ENCODE data around the gene NTM. TPM values are rescaled to one million over a fixed set of nuclear protein-coding genes. Genes with fewer than 3 reads are reported as not detected.

NTM gene
- total and polyA plus RNA-seq, 2 donors (not counting 3 experiments of a cell fraction or from before 2014, with no cell fraction given): 1.00 to 1.1 TPM

DNA sequence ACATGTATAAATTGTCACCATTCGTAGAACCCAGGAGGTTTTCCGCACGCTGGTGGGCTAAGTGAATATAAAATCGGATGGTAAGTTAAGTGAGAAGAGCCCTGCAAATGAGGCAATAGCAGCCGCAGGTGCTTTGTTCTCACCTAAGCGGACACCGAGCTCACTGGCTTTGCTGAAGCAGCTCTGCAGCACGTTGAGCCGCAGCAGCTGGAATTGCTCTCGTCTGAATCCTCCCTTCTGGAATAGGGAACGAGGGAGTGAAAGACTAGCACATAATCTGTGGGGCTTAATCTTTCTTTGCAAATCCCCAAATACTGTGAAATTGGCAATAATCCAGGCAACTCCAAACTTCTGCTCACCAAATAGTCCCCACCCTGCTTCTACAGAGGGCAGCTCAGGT lies 488.1 kb downstream of the NTM start:
- Histone ChIP-seq H3K9ac (replicated peaks; ENCODE audit: extremely low read depth, insufficient read depth, low read length) (no peak overlapping the region), H4K20me1 (replicated peaks; ENCODE audit: control insufficient read depth, extremely low read depth, insufficient read depth, low read length) (no peaks in the 10 kb centered on the region), H2AFZ (ENCODE audit: low read depth, low read length) (no peak overlapping the region), H3K4me1 (ENCODE audit: control insufficient read depth, extremely low read depth, insufficient read depth, low read length) (peaks cover 48% of the 10 kb centered on the region), H3K27me3 (ENCODE audit: control insufficient read depth in 2 of 2, insufficient read depth in 2 of 2, low read length in 2 of 2) (no peaks in the 10 kb centered on the region), H3K27ac (ENCODE audit: insufficient read depth, low read depth, low read length) (no peak overlapping the region), H3K79me2 (ENCODE audit: control insufficient read depth, insufficient read depth, low read length) (no peaks in the 10 kb centered on the region), H3K9me3 (replicated peaks; ENCODE audit: control insufficient read depth, insufficient read depth, low read length) (no peaks in the 10 kb centered on the region), H3K4me2 (ENCODE audit: insufficient read depth, low read length) (no peak overlapping the region), H3K4me3 (replicated peaks in 1 of 3; ENCODE audit: insufficient read depth in 1 of 3, low read depth in 1 of 3, low read length in 3 of 3) (no peak overlapping the region), H3K9me1 (replicated peaks; ENCODE audit: control insufficient read depth, extremely low read depth, insufficient read depth, low read length) (no peaks in the 10 kb centered on the region), H3K36me3 (ENCODE audit: control insufficient read depth in 2 of 2, extremely low read depth in 1 of 2, insufficient read depth in 2 of 2, low read length in 2 of 2) (no peaks in the 10 kb centered on the region)
- no TSS peak for BruUV-seq (replicated peaks)
- CTCF ChIA-PET: interaction anchor here (0.7 to 7.6 kb wide), 7 partner anchors 8 to 268 kb away, joined by 3 to 70 read pairs (median 4); no protein-coding TSS in a partner anchor
- TF ChIP-seq GATA2 (IDR thresholded peaks at IDR 0.05; ENCODE audit: insufficient read depth, insufficient read length, low read depth, low read length) (no peak), JUN (IDR thresholded peaks at IDR 0.05; ENCODE audit: borderline replicate concordance, insufficient read depth, insufficient read length, low read depth) (no peak), POLR2AphosphoS5 (IDR thresholded peaks at IDR 0.05; ENCODE audit: insufficient read depth, low read depth, low read length) (no peak), POLR2A (IDR thresholded peaks at IDR 0.05; ENCODE audit: low read depth, low read length) (no peak), FOS (IDR thresholded peaks at IDR 0.05; ENCODE audit: borderline replicate concordance, insufficient read depth, low read length) (no peak), EZH2 (IDR thresholded peaks at IDR 0.05; ENCODE audit: borderline replicate concordance, low read depth, low read length, severe bottlenecking) (no peak), MYC (IDR thresholded peaks at IDR 0.05; ENCODE audit: low read depth, low read length) (no peak)
- TF ChIP-seq, protein P1, sequence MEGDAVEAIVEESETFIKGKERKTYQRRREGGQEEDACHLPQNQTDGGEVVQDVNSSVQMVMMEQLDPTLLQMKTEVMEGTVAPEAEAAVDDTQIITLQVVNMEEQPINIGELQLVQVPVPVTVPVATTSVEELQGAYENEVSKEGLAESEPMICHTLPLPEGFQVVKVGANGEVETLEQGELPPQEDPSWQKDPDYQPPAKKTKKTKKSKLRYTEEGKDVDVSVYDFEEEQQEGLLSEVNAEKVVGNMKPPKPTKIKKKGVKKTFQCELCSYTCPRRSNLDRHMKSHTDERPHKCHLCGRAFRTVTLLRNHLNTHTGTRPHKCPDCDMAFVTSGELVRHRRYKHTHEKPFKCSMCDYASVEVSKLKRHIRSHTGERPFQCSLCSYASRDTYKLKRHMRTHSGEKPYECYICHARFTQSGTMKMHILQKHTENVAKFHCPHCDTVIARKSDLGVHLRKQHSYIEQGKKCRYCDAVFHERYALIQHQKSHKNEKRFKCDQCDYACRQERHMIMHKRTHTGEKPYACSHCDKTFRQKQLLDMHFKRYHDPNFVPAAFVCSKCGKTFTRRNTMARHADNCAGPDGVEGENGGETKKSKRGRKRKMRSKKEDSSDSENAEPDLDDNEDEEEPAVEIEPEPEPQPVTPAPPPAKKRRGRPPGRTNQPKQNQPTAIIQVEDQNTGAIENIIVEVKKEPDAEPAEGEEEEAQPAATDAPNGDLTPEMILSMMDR (IDR thresholded peaks at IDR 0.05; ENCODE audit: extremely low read depth in 1 of 2, insufficient read depth in 1 of 2, low read depth in 1 of 2, low read length in 2 of 2): no peak
- TF ChIP-seq, protein P2, sequence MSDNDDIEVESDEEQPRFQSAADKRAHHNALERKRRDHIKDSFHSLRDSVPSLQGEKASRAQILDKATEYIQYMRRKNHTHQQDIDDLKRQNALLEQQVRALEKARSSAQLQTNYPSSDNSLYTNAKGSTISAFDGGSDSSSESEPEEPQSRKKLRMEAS (IDR thresholded peaks at IDR 0.05; ENCODE audit: insufficient read depth, insufficient read length): no peak
- DNase-seq (ENCODE audit: low read depth, low spot score) (no peak), FAIRE-seq (no peak)
- dilution Hi-C loops (cut with MboI; ENCODE audit: extremely low pct_ligation_motif_present, low sequenced_read_pairs) (loop anchor here (5.0 kb wide), 1 partner anchor 101 kb away; no protein-coding TSS in a partner anchor), intact Hi-C loops (cut with micrococcal nuclease) (no loop called here)
- POLR2A ChIA-PET: no interaction called here

Data from endothelial cell of umbilical vein (primary cell).